Keratinocyte (primary cell): ENCODE measurements around the gene PRLH. TPM values are rescaled to one million over a fixed set of nuclear protein-coding genes. Genes with fewer than 3 reads are reported as not detected.

Experiments used
- DNase-seq: peaks from one replicate; pipeline ENCODE4 v3.0.0-alpha.2; 2011; ENCODE audit warnings: low read depth, missing footprints, low spot score
- FAIRE-seq: peaks from 2 replicates; lab custom pipeline; 2011; peaks lifted over from hg19 to GRCh38; lab: Jason Lieb, UNC
- H2AFZ ChIP-seq: 2 replicates; pipeline ENCODE4 v1.6.0; 2012; ENCODE audit warnings: low read length, control low read depth, inconsistent platforms; ENCODE audit not compliant: control insufficient read depth
- H3K27ac ChIP-seq: 2 replicates; pipeline ENCODE4 v1.5.1; 2011; ENCODE audit warnings: low read length; ENCODE audit not compliant: control insufficient read depth, insufficient read depth
- H3K27me3 ChIP-seq: 3 replicates; pipeline ENCODE4 v1.6.0; 2011; ENCODE audit warnings: low read length; ENCODE audit not compliant: control insufficient read depth, insufficient read depth; ENCODE audit errors: extremely low read depth
- H3K36me3 ChIP-seq, 2 experiments: 2 replicates in 1 of 2; 3 replicates in 1 of 2; pipeline ENCODE4 v1.5.1; 2011; ENCODE audit warnings: low read length in 2 of 2, mild to moderate bottlenecking in 1 of 2; ENCODE audit not compliant: control insufficient read depth in 2 of 2, insufficient read depth in 2 of 2; ENCODE audit errors: extremely low read depth in 1 of 2
- H3K4me1 ChIP-seq: 3 replicates; pipeline ENCODE4 v1.5.1; 2011; ENCODE audit warnings: low read length; ENCODE audit not compliant: control insufficient read depth, insufficient read depth; ENCODE audit errors: extremely low read depth
- H3K4me2 ChIP-seq: 3 replicates; pipeline ENCODE4 v1.6.0; 2011; ENCODE audit warnings: low read depth, low read length; ENCODE audit not compliant: control insufficient read depth, insufficient read depth; ENCODE audit errors: extremely low read depth
- H3K4me3 ChIP-seq, 3 experiments: fragments of 200-600 bp in 1 of 3; sonication (generic) in 1 of 3; 2 replicates in 2 of 3; 3 replicates in 1 of 3; pipeline ENCODE4 v1.5.1; 2011 to 2016; ENCODE audit warnings: low read length in 3 of 3, mild to moderate bottlenecking in 3 of 3, control low read depth in 2 of 3, inconsistent platforms in 1 of 3, low read depth in 1 of 3, mixed read lengths in 1 of 3, mixed run types in 1 of 3, moderate library complexity in 1 of 3; ENCODE audit not compliant: control insufficient read depth in 2 of 3, insufficient read depth in 2 of 3; ENCODE audit errors: extremely low read depth in 1 of 3
- H3K79me2 ChIP-seq: 2 replicates; pipeline ENCODE4 v1.6.0; 2012; ENCODE audit warnings: low read length; ENCODE audit not compliant: control insufficient read depth, insufficient read depth
- H3K9ac ChIP-seq: 3 replicates; pipeline ENCODE4 v1.6.0; 2011; ENCODE audit warnings: low read length; ENCODE audit not compliant: control insufficient read depth, insufficient read depth; ENCODE audit errors: extremely low read depth
- H3K9me1 ChIP-seq: 3 replicates; pipeline ENCODE4 v1.6.0; 2011; ENCODE audit warnings: low read length; ENCODE audit not compliant: control insufficient read depth, insufficient read depth; ENCODE audit errors: extremely low read depth
- H3K9me3 ChIP-seq: 2 replicates; pipeline ENCODE4 v1.5.1; 2012; ENCODE audit warnings: low read depth, low read length; ENCODE audit not compliant: control insufficient read depth
- H4K20me1 ChIP-seq: 3 replicates; pipeline ENCODE4 v1.6.0; 2011; ENCODE audit warnings: low read length; ENCODE audit not compliant: control insufficient read depth, insufficient read depth; ENCODE audit errors: extremely low read depth
- EZH2 ChIP-seq: IDR thresholded peaks from one replicate; pipeline ENCODE4 v1.6.1; 2012; ENCODE audit warnings: inconsistent platforms, mild to moderate bottlenecking, low read length, moderate library complexity
- dilution Hi-C: fragments of 300-500 bp; cut with MboI; formaldehyde crosslinking; loops from one replicate; pipeline ENCODE4 v1.7.0; 2020; ENCODE audit warnings: low sequenced_read_pairs; ENCODE audit not compliant: extremely low pct_ligation_motif_present
- polyA plus RNA-seq, 5 experiments: library from polyadenylated mRNA; depleted of rRNA in 3 of 5; stranded (reverse) in 3 of 5; stranded (forward) in 1 of 5; unstranded in 1 of 5; fragments of >200 nt; gene quantifications; 1 replicate in 1 of 5; 2 replicates in 3 of 5; 3 replicates in 1 of 5; pipeline versions ENCODE4 v1.2.1 to v1.2.3, GENCODE V29; 2011 to 2012; ENCODE audit warnings: missing spikeins in 2 of 5, low read depth in 1 of 5, low replicate concordance in 1 of 5
- TF ChIP-seq, protein P1 (sequence below), 3 experiments: IDR thresholded peaks in 1 of 3; conservative IDR thresholded peaks in 1 of 3; optimal IDR thresholded peaks in 1 of 3; 2 replicates in 2 of 3; 3 replicates in 1 of 3; pipeline versions ENCODE3 to v1.5.1; 2011; ENCODE audit warnings: low read length in 3 of 3, mild to moderate bottlenecking in 3 of 3, moderate library complexity in 2 of 3, control low read depth in 1 of 3, inconsistent platforms in 1 of 3; ENCODE audit not compliant: insufficient read depth in 2 of 3; ENCODE audit errors: extremely low read depth in 1 of 3

Gene PRLH
- polyA plus RNA-seq, 1 donor (not counting 4 experiments of a cell fraction or from before 2014, with no cell fraction given) = not detected

DNA sequence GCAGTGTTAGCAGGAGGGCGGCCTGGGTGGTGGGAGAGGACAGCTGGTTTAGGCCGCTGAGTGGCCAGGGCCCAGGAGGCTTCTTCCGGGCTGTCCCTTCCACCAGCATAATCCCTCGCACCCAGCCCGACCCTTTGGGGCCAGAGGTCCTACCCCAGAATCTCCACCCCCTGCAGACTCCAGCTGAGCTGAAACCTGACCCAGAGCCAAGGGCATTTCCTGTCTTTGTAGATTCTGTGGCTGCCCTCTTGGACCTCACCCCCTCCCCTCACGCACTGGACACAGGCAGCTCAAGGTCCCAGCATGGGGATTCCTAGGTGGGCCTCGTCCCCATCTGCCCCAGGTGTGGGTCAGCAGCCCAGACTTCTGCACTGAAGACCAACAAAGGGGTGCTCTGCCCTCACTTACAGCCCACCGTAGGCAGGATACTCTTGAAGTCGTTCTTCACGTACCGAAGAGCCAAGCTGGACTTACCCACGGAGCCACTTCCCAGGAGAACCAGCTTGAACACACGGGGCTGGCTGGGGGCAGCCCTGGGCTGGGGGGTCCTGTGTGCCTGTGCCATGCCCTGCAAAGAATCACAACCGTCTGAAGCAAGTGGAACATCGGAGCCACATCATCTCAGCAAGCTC lies 19.3 kb downstream of the PRLH start:
- dilution Hi-C loops = no loop called here
- DNase-seq = no peak
- no peaks in the 10 kb centered on the region for H3K27me3 ChIP-seq

DNA sequence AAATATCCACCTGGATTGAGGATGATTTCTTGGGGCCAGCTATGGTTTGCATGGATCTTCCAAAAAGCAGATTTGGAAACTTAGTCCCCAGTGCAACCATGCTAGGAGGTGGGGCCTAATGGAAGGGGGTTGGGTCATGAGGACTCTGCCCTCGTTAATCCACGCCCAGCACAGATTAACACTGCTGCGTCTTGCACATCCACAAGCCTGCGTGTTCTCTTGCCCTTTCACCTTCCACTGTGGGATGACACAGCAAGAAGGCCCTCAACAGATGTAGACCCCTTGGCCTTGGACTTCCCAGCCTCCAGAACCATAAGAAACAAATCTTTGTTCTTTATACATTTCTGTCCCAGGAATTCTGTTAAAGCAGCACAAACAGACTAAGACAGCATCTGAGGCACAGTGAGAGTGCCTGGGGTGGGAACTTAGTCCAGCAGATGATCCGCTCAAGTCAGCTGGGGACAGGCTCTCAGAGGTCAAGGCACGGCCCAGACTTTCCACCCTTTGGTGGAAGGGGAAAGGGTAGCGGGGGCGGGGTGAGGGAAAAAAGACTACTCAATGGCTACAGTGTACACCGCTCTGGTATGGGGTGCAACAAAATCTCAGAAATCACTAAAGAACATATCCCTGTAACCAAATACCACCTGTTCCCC lies 21.8 kb downstream of the PRLH start:
- Histone ChIP-seq H3K4me3 (no peak overlapping the region), H3K79me2 (no peaks in the 10 kb centered on the region), H4K20me1 (no peaks in the 10 kb centered on the region), H3K9ac (no peak overlapping the region), H3K27ac (no peak overlapping the region), H3K9me1 (no peaks in the 10 kb centered on the region), H3K4me1 (peaks cover 19% of the 10 kb centered on the region), H3K9me3 (no peaks in the 10 kb centered on the region), H3K27me3 (no peaks in the 10 kb centered on the region), H3K4me2 (no peak overlapping the region), H2AFZ (no peak overlapping the region), H3K36me3 (no peaks in the 10 kb centered on the region)
- dilution Hi-C loops = no loop called here
- TF ChIP-seq, protein P1, sequence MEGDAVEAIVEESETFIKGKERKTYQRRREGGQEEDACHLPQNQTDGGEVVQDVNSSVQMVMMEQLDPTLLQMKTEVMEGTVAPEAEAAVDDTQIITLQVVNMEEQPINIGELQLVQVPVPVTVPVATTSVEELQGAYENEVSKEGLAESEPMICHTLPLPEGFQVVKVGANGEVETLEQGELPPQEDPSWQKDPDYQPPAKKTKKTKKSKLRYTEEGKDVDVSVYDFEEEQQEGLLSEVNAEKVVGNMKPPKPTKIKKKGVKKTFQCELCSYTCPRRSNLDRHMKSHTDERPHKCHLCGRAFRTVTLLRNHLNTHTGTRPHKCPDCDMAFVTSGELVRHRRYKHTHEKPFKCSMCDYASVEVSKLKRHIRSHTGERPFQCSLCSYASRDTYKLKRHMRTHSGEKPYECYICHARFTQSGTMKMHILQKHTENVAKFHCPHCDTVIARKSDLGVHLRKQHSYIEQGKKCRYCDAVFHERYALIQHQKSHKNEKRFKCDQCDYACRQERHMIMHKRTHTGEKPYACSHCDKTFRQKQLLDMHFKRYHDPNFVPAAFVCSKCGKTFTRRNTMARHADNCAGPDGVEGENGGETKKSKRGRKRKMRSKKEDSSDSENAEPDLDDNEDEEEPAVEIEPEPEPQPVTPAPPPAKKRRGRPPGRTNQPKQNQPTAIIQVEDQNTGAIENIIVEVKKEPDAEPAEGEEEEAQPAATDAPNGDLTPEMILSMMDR (optimal IDR thresholded peaks at IDR 0.05 in 1 of 3, IDR thresholded peaks at IDR 0.05 in 1 of 3, conservative IDR thresholded peaks at IDR 0.05 in 1 of 3; ENCODE audit: extremely low read depth in 1 of 3, insufficient read depth in 2 of 3, low read length in 3 of 3) = no peak
- no peak for TF ChIP-seq EZH2
- FAIRE-seq (no peak), DNase-seq (no peak)

More for the DNA sequence above, 19.3 kb downstream of the PRLH start:
- no peaks in the 10 kb centered on the region for H3K79me2 ChIP-seq
- H3K9me1 ChIP-seq = no peaks in the 10 kb centered on the region
- H3K4me1 ChIP-seq = peaks cover 8% of the 10 kb centered on the region
- H4K20me1 ChIP-seq = no peaks in the 10 kb centered on the region
- FAIRE-seq = no peak
- no peaks in the 10 kb centered on the region for H3K9me3 ChIP-seq
- H3K4me3 ChIP-seq = no peak overlapping the region
- no peak overlapping the region for H2AFZ ChIP-seq
- H3K4me2 ChIP-seq = no peak overlapping the region
- H3K9ac ChIP-seq = no peak overlapping the region
- TF ChIP-seq EZH2 = no peak
- TF ChIP-seq, protein P1 (optimal IDR thresholded peaks at IDR 0.05 in 1 of 3, IDR thresholded peaks at IDR 0.05 in 1 of 3, conservative IDR thresholded peaks at IDR 0.05 in 1 of 3; ENCODE audit: extremely low read depth in 1 of 3, insufficient read depth in 2 of 3, low read length in 3 of 3) = no peak
- H3K36me3 ChIP-seq = no peaks in the 10 kb centered on the region
- H3K27ac ChIP-seq = no peak overlapping the region
